ENCODE measurements around the gene USP2. TPM values are rescaled to one million over a fixed set of nuclear protein-coding genes. Genes with fewer than 3 reads are reported as not detected.

The USP2 gene
- total RNA-seq, 1 donor from 2014 or later: 6.7 TPM

- Mint-ChIP-seq H3K9me3 (ENCODE audit: unreplicated experiment) (no peaks in the 10 kb centered on the region), H3K36me3 (ENCODE audit: low read depth, unreplicated experiment) (no peaks in the 10 kb centered on the region), H3K4me1 (ENCODE audit: low read depth, unreplicated experiment) (peaks cover 26% of the 10 kb centered on the region), H3K27ac (ENCODE audit: unreplicated experiment) (no peak overlapping the region), H3K4me3 (ENCODE audit: unreplicated experiment) (no peak overlapping the region), H3K27me3 (ENCODE audit: low read depth, unreplicated experiment) (peaks cover 11% of the 10 kb centered on the region)
- Histone ChIP-seq H2AFZ (ENCODE audit: low read depth, low read length) (no peak overlapping the region), H3K79me2 (ENCODE audit: insufficient read depth, low read length) (no peaks in the 10 kb centered on the region), H3K4me3 (ENCODE audit: insufficient read depth, low read depth, low read length) (no peak overlapping the region), H3K9me3 (ENCODE audit: insufficient read depth, low read depth, low read length) (no peaks in the 10 kb centered on the region), H3K27ac (ENCODE audit: low read depth, low read length) (no peak overlapping the region), H4K20me1 (ENCODE audit: insufficient read depth, low read length) (no peaks in the 10 kb centered on the region), H3K27me3 (ENCODE audit: insufficient read depth, low read length) (peaks cover 11% of the 10 kb centered on the region), H3K9ac (ENCODE audit: low read length) (no peak overlapping the region), H3K36me3 (ENCODE audit: insufficient read depth, low read length) (no peaks in the 10 kb centered on the region), H3K4me1 (ENCODE audit: insufficient read depth, low read length) (peaks cover 14% of the 10 kb centered on the region), H3K4me2 (ENCODE audit: low read length) (no peak overlapping the region)
- FAIRE-seq (no peak), DNase-seq (ENCODE audit: low read depth) (no peak)
- TF ChIP-seq, protein P1, sequence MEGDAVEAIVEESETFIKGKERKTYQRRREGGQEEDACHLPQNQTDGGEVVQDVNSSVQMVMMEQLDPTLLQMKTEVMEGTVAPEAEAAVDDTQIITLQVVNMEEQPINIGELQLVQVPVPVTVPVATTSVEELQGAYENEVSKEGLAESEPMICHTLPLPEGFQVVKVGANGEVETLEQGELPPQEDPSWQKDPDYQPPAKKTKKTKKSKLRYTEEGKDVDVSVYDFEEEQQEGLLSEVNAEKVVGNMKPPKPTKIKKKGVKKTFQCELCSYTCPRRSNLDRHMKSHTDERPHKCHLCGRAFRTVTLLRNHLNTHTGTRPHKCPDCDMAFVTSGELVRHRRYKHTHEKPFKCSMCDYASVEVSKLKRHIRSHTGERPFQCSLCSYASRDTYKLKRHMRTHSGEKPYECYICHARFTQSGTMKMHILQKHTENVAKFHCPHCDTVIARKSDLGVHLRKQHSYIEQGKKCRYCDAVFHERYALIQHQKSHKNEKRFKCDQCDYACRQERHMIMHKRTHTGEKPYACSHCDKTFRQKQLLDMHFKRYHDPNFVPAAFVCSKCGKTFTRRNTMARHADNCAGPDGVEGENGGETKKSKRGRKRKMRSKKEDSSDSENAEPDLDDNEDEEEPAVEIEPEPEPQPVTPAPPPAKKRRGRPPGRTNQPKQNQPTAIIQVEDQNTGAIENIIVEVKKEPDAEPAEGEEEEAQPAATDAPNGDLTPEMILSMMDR (IDR thresholded peaks at IDR 0.05; ENCODE audit: insufficient read depth, low read depth, low read length): no peak
- TF ChIP-seq EZH2 (IDR thresholded peaks at IDR 0.05; ENCODE audit: insufficient read depth, low read length): no peak
Observed at GRCh38 chr11:119366690-119367620, 14.5 kb downstream of the USP2 start.

DNA sequence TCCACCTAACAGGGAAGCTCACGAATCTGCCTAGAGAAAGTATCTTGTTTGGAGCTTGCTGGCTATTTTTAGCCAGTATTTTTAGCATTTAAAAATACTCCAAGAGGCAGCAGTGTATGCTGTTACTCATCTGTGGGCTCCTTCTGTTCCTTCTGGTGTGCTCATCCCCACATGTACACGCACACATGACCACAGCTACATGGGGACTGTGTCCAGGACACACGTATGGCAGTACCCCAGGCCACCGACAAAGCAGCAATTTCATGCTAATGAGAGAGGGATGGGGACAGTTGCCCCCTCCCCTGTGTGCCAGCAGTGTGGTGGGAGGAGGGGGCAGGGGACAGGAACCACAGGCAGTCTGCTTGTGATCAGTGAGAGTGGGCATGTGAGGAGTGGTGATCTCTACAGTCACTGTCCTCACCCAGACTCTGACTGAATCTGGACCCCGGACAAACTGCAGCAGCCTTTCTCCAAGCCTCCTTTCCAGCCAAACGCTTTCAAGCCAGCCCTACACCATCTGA is 16.4 kb downstream of the USP2 start:
- TF ChIP-seq, protein P1 (IDR thresholded peaks at IDR 0.05; ENCODE audit: insufficient read depth, low read depth, low read length): no peak
- TF ChIP-seq EZH2 (IDR thresholded peaks at IDR 0.05; ENCODE audit: insufficient read depth, low read length): no peak
- Mint-ChIP-seq H3K4me1 (ENCODE audit: low read depth, unreplicated experiment) (peaks cover 35% of the 10 kb centered on the region), H3K27ac (ENCODE audit: unreplicated experiment) (peak overlapping the region; percentile 34), H3K27me3 (ENCODE audit: low read depth, unreplicated experiment) (peaks cover 8% of the 10 kb centered on the region), H3K4me3 (ENCODE audit: unreplicated experiment) (peak overlapping the region; percentile 85), H3K9me3 (ENCODE audit: unreplicated experiment) (no peaks in the 10 kb centered on the region), H3K36me3 (ENCODE audit: low read depth, unreplicated experiment) (no peaks in the 10 kb centered on the region)
- no peak overlapping the region for H3K4me3 ChIP-seq (ENCODE audit: insufficient read depth, low read depth, low read length)
- no peaks in the 10 kb centered on the region for H3K9me3 ChIP-seq (ENCODE audit: insufficient read depth, low read depth, low read length)
- peak overlapping the region; percentile 4 for H2AFZ ChIP-seq (ENCODE audit: low read depth, low read length)
- FAIRE-seq: no peak
- H3K79me2 ChIP-seq (ENCODE audit: insufficient read depth, low read length): no peaks in the 10 kb centered on the region
- H3K4me1 ChIP-seq (ENCODE audit: insufficient read depth, low read length): peaks cover 27% of the 10 kb centered on the region
- no peak for DNase-seq (ENCODE audit: low read depth)
- H3K27ac ChIP-seq (ENCODE audit: low read depth, low read length): no peak overlapping the region
- H3K9ac ChIP-seq (ENCODE audit: low read length): no peak overlapping the region
- no peaks in the 10 kb centered on the region for H3K36me3 ChIP-seq (ENCODE audit: insufficient read depth, low read length)
- H3K4me2 ChIP-seq (ENCODE audit: low read length): no peak overlapping the region
- no peaks in the 10 kb centered on the region for H4K20me1 ChIP-seq (ENCODE audit: insufficient read depth, low read length)
- H3K27me3 ChIP-seq (ENCODE audit: insufficient read depth, low read length): peaks cover 11% of the 10 kb centered on the region
